Astrocyte (in vitro differentiated cells and primary cell): ENCODE results near the gene NET1. TPM values are rescaled to one million over a fixed set of nuclear protein-coding genes. Genes with fewer than 3 reads are reported as not detected.

Experiments
- DNase-seq: peaks from one replicate; pipeline ENCODE4 v3.0.0-alpha.2; 2010; ENCODE audit warnings: low read depth
- FAIRE-seq: peaks from 2 replicates; lab custom pipeline; 2011; peaks lifted over from hg19 to GRCh38; lab: Jason Lieb, UNC
- H2AFZ ChIP-seq: 2 replicates; pipeline ENCODE4 v1.6.0; 2012; ENCODE audit warnings: low read depth, low read length, inconsistent platforms
- H3K27ac ChIP-seq: 2 replicates; pipeline ENCODE4 v1.5.1; 2011; ENCODE audit warnings: low read depth, low read length, inconsistent platforms
- H3K27me3 ChIP-seq: 2 replicates; pipeline ENCODE4 v1.6.0; 2011; ENCODE audit warnings: low read length, inconsistent platforms; ENCODE audit not compliant: insufficient read depth
- H3K36me3 ChIP-seq: 2 replicates; pipeline ENCODE4 v1.5.1; 2011; ENCODE audit warnings: low read length, inconsistent platforms; ENCODE audit not compliant: insufficient read depth
- H3K4me1 ChIP-seq: 2 replicates; pipeline ENCODE4 v1.5.1; 2011; ENCODE audit warnings: low read length, inconsistent platforms; ENCODE audit not compliant: insufficient read depth
- H3K4me2 ChIP-seq: 2 replicates; pipeline ENCODE4 v1.6.0; 2012; ENCODE audit warnings: low read length, inconsistent platforms
- H3K4me3 ChIP-seq: 2 replicates; pipeline ENCODE4 v1.5.1; 2011; ENCODE audit warnings: low read depth, mild to moderate bottlenecking, low read length, inconsistent platforms; ENCODE audit not compliant: insufficient read depth
- H3K79me2 ChIP-seq: 2 replicates; pipeline ENCODE4 v1.6.0; 2012; ENCODE audit warnings: mild to moderate bottlenecking, low read length, inconsistent platforms; ENCODE audit not compliant: insufficient read depth
- H3K9ac ChIP-seq: 2 replicates; pipeline ENCODE4 v1.6.0; 2012; ENCODE audit warnings: mild to moderate bottlenecking, low read length, inconsistent platforms
- H3K9me3 ChIP-seq: 2 replicates; pipeline ENCODE4 v1.5.1; 2012; ENCODE audit warnings: low read depth, mild to moderate bottlenecking, low read length, inconsistent platforms; ENCODE audit not compliant: insufficient read depth
- H4K20me1 ChIP-seq: 2 replicates; pipeline ENCODE4 v1.6.0; 2012; ENCODE audit warnings: low read length, inconsistent platforms; ENCODE audit not compliant: insufficient read depth
- H3K27ac Mint-ChIP-seq: one replicate; pipeline ENCODE4 v1.8.0; 2021; ENCODE audit warnings: mild to moderate bottlenecking, mixed read lengths; ENCODE audit not compliant: unreplicated experiment
- H3K27me3 Mint-ChIP-seq: one replicate; pipeline ENCODE4 v1.8.0; 2021; ENCODE audit warnings: low read depth, mixed read lengths; ENCODE audit not compliant: unreplicated experiment
- H3K36me3 Mint-ChIP-seq: one replicate; pipeline ENCODE4 v1.8.0; 2021; ENCODE audit warnings: low read depth, mixed read lengths; ENCODE audit not compliant: unreplicated experiment
- H3K4me1 Mint-ChIP-seq: one replicate; pipeline ENCODE4 v1.8.0; 2021; ENCODE audit warnings: low read depth, mixed read lengths; ENCODE audit not compliant: unreplicated experiment
- H3K4me3 Mint-ChIP-seq: one replicate; pipeline ENCODE4 v1.8.0; 2021; ENCODE audit warnings: mild to moderate bottlenecking, moderate library complexity, mixed read lengths; ENCODE audit not compliant: unreplicated experiment
- H3K9me3 Mint-ChIP-seq: one replicate; pipeline ENCODE4 v1.8.0; 2021; ENCODE audit warnings: mild to moderate bottlenecking, mixed read lengths; ENCODE audit not compliant: unreplicated experiment
- EZH2 ChIP-seq: IDR thresholded peaks from 2 replicates; pipeline ENCODE4 v1.6.1; 2012; ENCODE audit warnings: mild to moderate bottlenecking, low read length, inconsistent platforms; ENCODE audit not compliant: insufficient read depth
- total RNA-seq: library from RNA; stranded (reverse); gene quantifications from 2 replicates; pipeline ENCODE4 v1.2.1, GENCODE V29; 2021
- TF ChIP-seq, protein P1 (sequence below): IDR thresholded peaks from 2 replicates; pipeline ENCODE4 v1.5.1; 2011; ENCODE audit warnings: low read depth, mild to moderate bottlenecking, inconsistent platforms, low read length, moderate library complexity; ENCODE audit not compliant: insufficient read depth

Gene NET1
- total RNA-seq, 1 donor from 2014 or later = 43.5 TPM

DNA sequence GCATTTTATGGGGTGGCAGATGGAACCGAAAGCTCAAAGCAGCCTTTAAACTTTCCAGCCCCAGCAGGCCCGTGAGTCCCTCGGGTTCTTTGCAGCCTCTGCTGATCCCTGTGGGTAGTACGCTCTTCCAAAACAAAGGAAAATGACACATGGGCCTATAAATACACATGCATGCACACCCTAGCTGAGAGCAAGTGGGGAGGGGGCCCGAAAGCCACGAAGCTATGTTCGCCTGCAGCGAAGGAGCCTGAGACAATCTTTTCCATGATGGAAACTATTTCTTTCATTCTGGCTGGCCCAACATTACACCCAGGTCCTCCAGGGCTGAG is 54.8 kb downstream of the NET1 start:
- FAIRE-seq (no peak), DNase-seq (no peak)
- no peak for TF ChIP-seq EZH2
- TF ChIP-seq, protein P1, sequence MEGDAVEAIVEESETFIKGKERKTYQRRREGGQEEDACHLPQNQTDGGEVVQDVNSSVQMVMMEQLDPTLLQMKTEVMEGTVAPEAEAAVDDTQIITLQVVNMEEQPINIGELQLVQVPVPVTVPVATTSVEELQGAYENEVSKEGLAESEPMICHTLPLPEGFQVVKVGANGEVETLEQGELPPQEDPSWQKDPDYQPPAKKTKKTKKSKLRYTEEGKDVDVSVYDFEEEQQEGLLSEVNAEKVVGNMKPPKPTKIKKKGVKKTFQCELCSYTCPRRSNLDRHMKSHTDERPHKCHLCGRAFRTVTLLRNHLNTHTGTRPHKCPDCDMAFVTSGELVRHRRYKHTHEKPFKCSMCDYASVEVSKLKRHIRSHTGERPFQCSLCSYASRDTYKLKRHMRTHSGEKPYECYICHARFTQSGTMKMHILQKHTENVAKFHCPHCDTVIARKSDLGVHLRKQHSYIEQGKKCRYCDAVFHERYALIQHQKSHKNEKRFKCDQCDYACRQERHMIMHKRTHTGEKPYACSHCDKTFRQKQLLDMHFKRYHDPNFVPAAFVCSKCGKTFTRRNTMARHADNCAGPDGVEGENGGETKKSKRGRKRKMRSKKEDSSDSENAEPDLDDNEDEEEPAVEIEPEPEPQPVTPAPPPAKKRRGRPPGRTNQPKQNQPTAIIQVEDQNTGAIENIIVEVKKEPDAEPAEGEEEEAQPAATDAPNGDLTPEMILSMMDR = no peak
- no peaks in the 10 kb centered on the region for H3K27me3 ChIP-seq
- no peaks in the 10 kb centered on the region for H4K20me1 ChIP-seq
- H3K4me3 ChIP-seq = no peak overlapping the region
- H3K79me2 ChIP-seq = no peaks in the 10 kb centered on the region
- peaks cover 5% of the 10 kb centered on the region for H3K4me1 ChIP-seq
- Mint-ChIP-seq H3K27me3 (peaks cover 8% of the 10 kb centered on the region), H3K4me1 (peaks cover 22% of the 10 kb centered on the region), H3K27ac (no peak overlapping the region), H3K36me3 (peaks cover 7% of the 10 kb centered on the region), H3K9me3 (peaks cover 2% of the 10 kb centered on the region), H3K4me3 (no peak overlapping the region)
- no peak overlapping the region for H3K27ac ChIP-seq
- no peaks in the 10 kb centered on the region for H3K36me3 ChIP-seq
- H3K9me3 ChIP-seq = peaks cover 3% of the 10 kb centered on the region
- no peak overlapping the region for H2AFZ ChIP-seq
- H3K9ac ChIP-seq = no peak overlapping the region
- H3K4me2 ChIP-seq = no peak overlapping the region

DNA sequence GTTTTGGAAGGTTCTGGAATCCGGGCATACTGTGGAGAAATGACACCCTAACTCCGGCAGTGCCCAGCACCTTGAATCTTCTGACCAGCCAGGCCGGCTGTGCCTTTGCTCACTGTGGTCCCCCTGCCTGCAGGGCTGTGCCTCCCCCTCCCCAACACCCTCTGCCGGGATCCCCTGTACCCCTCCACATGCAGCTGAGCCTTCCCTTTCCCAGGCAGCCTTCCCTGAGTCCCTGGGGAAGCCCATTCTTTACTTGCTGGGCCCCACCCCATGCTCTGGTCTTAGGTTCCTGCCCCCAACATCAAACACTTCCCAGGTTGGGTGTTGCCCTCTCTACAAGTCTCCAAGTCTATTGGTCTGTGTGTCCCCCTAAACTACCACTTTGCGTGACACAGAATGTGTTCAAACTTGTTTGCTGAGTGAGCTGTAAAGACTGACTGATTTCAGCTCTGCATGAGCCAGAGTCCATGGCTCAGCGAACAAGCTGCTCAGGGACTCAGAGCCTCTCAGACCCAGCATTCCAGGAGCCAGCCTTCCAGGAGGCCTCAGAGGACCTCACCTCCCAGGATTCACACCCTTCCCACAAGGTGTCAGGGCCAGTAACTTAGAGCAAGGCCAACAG is 55.4 kb downstream of the NET1 start:
- peaks cover 3% of the 10 kb centered on the region for H3K9me3 ChIP-seq
- peaks cover 6% of the 10 kb centered on the region for H3K9me3 Mint-ChIP-seq
- no peak overlapping the region for H2AFZ ChIP-seq
- no peak for FAIRE-seq
- H3K36me3 ChIP-seq = no peaks in the 10 kb centered on the region
- H4K20me1 ChIP-seq = no peaks in the 10 kb centered on the region
- H3K4me2 ChIP-seq = no peak overlapping the region
- TF ChIP-seq, protein P1 = no peak
- TF ChIP-seq EZH2 = no peak
- H3K4me3 ChIP-seq = no peak overlapping the region
- H3K4me1 ChIP-seq = peaks cover 5% of the 10 kb centered on the region
- no peak overlapping the region for H3K27ac Mint-ChIP-seq
- H3K4me3 Mint-ChIP-seq = peak overlapping the region; percentile 73
- no peaks in the 10 kb centered on the region for H3K79me2 ChIP-seq
- H3K27me3 ChIP-seq = no peaks in the 10 kb centered on the region
- H3K27ac ChIP-seq = no peak overlapping the region
- peaks cover 17% of the 10 kb centered on the region for H3K4me1 Mint-ChIP-seq
- peaks cover 7% of the 10 kb centered on the region for H3K36me3 Mint-ChIP-seq
- H3K9ac ChIP-seq = no peak overlapping the region
- H3K27me3 Mint-ChIP-seq = peaks cover 8% of the 10 kb centered on the region
- DNase-seq = no peak

DNA sequence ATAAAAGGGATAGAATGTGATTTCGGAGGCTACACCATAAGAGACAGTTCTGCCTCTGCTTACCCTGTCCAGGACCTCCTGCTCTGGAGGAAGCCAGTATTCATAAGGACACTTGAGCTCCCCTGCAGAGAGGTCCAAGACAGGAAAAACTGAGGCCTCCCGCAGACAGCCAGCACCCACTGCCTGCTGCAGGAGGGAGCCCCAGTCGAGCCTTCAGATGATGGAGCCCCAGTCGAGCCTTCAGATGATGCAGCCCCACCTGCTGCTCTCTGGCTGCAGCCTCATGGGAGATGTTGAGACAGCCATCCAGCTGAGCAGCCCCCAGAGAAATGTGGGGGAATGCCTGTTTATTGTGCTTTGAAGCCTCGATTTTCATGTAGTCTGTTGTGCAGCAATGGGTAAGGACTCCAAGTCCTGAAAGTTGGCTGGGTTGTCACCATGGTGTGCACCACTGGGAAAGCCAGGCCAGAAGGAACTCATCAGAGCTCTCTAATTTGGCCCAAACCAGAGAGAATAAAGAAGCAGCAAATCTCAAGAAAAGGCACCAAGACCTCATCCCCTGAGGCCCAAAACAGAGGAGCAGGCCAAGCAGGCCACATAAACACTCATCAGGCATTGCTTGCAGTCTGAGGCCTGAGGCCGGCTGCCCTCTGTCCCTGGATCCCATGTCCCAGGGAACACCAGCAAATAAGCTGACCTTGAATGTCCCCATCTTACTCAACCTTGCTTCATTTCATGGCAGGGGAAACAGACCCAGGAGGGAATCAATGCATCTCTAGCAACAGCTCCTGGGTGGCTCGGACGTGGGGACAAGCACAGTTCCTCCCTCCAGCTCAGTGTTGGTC is 56.1 kb downstream of the NET1 start:
- no peaks in the 10 kb centered on the region for H3K27me3 ChIP-seq
- no peaks in the 10 kb centered on the region for H3K36me3 ChIP-seq
- no peak overlapping the region for H2AFZ ChIP-seq
- H3K9me3 ChIP-seq = peaks cover 3% of the 10 kb centered on the region
- no peak overlapping the region for H3K9ac ChIP-seq
- no peak overlapping the region for H3K4me2 ChIP-seq
- Mint-ChIP-seq H3K36me3 (peaks cover 7% of the 10 kb centered on the region), H3K4me3 (no peak overlapping the region), H3K9me3 (peaks cover 6% of the 10 kb centered on the region), H3K4me1 (peaks cover 16% of the 10 kb centered on the region), H3K27me3 (peaks cover 8% of the 10 kb centered on the region), H3K27ac (no peak overlapping the region)
- no peaks in the 10 kb centered on the region for H4K20me1 ChIP-seq
- no peak overlapping the region for H3K27ac ChIP-seq
- DNase-seq (no peak), FAIRE-seq (no peak)
- no peak overlapping the region for H3K4me3 ChIP-seq
- H3K4me1 ChIP-seq = peaks cover 5% of the 10 kb centered on the region
- H3K79me2 ChIP-seq = no peaks in the 10 kb centered on the region
- TF ChIP-seq, protein P1 = no peak
- no peak for TF ChIP-seq EZH2
